Activated CD8-positive, alpha-beta memory T cell treated with anti-CD3 and anti-CD28 coated beads for 4 hours (primary cell): Measurements from ENCODE around the gene TFAP2E.
"Not testable (repeated sequence)": the region's sequence is repeated elsewhere in the genome, so short reads cannot be mapped to it uniquely, and the experiment has no call there.

Experiments used
- DNase-seq, 2 donors: peaks; one replicate each; pipeline ENCODE4 v3.0.0-alpha.2; 2020; ENCODE audit warnings: low read depth in 2 of 2

Gene TFAP2E

DNA sequence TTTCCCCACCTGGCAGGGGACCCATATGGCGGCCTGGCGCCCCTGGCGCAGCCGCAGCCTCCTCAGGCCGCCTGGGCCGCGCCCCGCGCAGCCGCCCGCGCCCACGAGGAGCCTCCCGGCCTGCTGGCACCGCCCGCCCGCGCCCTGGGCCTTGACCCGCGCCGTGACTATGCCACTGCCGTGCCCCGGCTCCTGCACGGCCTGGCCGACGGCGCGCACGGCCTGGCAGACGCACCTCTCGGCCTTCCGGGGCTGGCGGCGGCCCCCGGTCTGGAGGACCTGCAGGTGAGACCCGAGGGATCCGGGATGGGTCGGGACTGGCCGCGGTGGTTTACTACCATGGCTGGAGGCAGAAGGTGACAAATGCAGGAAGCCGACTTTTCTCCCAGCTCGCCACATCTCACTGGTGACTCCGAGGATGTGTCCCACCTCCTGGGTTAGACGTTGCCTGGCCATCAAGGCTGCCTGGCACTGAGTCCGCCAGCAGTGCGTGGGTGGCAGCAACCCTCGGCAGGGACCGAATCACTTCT is 1.1 kb downstream of the TFAP2E start:
- DNase-seq, result no peak

DNA sequence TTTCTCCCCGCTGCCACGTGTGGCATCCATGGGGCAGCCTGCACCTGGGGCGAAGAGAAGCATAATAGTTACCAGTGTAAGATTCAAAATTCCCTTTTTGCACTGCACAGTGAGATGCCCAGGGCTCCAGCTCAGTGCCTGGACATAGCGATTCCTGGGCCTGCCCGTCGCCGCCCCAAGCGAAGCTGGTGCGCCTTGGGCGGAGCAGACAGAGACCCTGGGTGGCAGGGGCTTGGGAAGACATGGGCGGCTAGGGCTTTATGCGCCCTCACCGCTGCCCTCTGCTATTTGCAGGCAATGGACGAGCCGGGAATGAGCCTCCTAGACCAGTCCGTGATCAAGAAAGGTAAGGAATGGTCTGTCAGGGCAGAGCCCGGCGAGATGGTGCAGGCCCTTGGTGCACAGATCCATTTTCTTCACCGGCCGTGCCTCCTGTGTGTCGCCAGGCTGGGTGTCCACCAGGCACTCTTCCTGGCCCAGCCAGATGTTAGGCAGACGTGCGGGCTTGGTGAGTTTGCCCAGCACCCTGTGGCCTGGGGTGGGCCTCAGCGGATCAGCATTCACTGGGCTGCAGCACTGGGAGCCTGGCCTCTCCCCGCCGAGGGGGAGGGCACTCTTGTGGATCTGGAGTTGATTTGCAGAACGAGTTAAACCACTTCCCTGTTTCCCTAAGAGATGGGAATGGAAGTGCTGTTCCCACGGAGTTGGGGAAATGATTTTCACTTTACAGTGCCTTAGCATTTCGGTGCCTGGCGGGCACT is 1.7 kb downstream of the TFAP2E start:
- DNase-seq, result no peak

DNA sequence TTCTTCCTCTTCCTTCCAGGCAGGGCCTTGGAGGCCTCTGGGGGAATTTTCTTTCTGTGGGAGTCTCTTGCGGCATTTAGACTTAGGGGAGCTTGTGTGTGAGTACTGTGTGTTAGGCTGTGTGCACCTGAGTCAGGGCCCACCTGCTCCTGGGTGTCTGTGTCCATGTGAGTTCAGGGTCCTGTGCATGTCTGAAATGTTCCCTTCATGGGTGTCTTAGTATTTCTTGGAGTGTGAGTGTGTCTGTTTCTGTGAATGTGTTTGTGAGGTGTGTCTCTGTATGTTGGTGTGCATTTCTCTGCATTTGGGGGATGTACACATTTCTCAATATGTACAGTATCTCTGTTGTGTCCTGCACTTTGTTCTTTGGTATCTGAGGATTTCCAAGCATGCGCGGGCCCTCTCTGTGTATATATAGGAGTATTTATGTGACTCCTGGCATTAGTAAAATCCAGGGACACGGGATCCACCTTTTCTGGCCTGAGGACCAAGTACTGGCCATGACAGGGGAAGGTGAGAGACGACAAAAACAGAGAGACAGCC is 2.4 kb downstream of the TFAP2E start:
- DNase-seq, result no peak

DNA sequence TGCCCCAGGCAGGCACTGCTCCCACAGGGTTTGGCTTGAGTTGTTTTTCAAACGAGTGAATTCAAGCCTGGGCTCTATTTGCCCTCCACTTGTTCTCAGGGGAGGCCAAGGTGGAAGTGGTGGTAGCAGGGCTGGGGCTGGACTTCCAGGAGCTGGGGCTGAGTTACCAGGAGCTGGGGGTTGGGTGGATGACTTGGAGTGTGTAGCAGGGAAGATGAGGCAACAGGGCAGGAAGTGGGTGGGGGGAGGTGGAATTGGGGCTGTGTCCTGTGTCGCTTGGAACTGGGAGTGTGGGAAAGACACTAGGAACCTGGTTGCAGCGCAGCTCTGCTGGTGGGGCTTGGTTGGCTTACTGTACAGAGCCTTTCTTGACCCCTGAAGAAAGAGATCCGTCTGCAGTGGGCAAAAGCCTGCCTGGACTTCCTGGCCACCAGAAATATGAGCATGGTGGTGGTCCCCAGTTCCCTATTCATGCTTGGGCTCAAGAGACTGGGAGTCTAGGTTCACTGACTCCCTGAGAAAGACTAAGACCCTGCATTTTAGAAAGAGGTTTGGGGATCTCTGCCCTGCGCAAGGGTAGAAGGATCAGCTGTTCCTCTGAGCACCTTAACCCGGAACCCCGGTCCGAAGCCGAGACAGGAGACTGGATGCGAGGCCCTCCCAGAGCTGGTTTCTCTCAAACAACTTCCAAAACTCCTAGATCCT is 3.1 kb downstream of the TFAP2E start:
- no peak for DNase-seq

DNA sequence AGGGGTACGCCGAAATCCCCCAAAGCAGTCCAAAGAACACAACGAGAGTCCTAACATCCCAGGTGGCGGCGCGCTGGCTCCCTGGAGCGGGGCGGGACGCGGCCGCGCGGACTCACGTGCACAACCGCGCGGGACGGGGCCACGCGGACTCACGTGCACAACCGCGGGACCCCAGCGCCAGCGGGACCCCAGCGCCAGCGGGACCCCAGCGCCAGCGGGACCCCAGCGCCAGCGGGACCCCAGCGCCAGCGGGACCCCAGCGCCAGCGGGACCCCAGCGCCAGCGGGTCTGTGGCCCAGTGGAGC is 3.6 kb downstream of the TFAP2E start:
- not testable (repeated sequence) for DNase-seq

DNA sequence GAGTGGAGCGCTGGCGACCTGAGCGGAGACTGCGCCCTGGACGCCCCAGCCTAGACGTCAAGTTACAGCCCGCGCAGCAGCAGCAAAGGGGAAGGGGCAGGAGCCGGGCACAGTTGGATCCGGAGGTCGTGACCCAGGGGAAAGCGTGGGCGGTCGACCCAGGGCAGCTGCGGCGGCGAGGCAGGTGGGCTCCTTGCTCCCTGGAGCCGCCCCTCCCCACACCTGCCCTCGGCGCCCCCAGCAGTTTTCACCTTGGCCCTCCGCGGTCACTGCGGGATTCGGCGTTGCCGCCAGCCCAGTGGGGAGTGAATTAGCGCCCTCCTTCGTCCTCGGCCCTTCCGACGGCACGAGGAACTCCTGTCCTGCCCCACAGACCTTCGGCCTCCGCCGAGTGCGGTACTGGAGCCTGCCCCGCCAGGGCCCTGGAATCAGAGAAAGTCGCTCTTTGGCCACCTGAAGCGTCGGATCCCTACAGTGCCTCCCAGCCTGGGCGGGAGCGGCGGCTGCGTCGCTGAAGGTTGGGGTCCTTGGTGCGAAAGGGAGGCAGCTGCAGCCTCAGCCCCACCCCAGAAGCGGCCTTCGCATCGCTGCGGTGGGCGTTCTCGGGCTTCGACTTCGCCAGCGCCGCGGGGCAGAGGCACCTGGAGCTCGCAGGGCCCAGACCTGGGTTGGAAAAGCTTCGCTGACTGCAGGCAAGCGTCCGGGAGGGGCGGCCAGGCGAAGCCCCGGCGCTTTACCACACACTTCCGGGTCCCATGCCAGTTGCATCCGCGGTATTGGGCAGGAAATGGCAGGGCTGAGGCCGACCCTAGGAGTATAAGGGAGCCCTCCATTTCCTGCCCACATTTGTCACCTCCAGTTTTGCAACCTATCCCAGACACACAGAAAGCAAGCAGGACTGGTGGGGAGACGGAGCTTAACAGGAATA is 4.2 kb downstream of the TFAP2E start:
- peak; percentile 31 to 32 for DNase-seq

DNA sequence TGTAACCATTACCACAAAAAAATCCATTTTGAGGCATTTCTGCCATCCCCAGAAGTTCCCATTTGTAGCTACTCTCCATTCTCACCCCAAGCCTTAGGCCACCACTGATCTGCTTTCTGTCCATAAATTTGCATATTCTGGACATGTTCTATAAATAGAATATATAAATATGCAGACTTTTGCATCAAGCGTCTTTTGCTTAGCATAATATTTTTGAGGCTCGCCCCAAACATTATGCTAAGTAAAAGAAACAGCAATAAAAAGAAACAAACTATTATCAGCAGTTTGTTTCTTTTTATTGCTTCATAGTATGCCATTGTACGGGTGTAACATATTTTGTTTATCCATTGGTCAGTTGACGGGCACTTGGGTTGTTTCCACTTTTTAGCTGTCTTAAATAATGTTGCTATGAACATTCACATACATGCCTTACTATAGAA is 7.9 kb downstream of the TFAP2E start:
- DNase-seq, result no peak

DNA sequence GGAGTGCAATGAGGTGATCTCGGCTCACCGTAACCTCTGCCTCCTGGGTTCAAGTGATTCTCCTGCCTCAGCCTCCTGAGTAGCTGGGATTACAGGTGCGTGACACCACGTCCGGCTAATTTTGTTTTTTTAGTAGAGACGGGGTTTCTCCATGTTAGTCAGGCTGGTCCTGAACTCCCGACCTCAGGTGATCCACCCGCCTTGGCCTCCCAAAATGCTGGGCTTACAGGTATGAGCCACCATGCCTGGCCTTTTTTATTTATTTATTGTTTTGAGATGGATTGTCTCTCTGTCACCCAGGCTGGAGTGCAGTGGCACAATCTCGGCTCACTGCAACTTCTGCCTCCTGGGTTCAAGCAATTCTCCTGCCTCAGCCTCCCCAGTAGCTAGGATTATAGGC is 8.5 kb downstream of the TFAP2E start:
- DNase-seq, result not testable (repeated sequence)

DNA sequence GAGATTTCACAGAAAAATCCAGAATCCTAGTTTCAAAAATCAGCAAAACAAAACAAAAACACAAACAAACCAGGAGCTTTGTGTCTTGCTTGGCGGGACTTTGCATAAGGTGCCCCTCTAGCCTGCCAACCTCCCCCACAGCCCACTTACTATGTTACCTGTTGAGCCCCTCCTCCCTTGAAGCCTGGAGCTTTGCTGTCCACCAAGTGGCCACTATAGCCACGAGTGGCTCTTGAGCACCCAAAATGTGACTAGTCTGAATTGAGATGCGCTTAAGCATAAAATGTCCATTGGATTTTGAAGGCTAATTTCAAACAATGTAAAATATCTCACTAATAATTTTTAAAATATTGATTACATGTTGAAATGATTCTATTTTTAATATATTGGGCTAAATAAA is 12.2 kb downstream of the TFAP2E start:
- no peak for DNase-seq

DNA sequence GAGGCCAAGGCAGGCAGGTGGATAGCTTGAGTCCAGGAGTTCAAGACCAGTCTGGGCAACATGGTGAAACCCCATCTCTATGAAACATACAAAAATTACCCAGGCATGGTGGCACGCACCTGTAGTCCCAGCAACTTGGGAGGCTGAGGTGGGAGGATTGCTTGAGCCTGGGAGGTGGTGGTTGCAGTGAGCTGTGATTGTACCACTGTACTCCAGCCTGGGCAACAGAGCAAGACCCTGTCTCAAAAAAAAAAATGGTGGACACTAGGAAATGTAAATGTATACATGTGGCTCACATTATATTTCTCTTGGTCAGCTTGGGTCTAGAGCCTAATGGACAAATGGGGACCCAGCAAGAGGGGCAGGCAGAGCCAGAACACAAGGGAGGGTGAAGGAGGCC is 12.7 kb downstream of the TFAP2E start:
- not testable (repeated sequence) for DNase-seq

DNA sequence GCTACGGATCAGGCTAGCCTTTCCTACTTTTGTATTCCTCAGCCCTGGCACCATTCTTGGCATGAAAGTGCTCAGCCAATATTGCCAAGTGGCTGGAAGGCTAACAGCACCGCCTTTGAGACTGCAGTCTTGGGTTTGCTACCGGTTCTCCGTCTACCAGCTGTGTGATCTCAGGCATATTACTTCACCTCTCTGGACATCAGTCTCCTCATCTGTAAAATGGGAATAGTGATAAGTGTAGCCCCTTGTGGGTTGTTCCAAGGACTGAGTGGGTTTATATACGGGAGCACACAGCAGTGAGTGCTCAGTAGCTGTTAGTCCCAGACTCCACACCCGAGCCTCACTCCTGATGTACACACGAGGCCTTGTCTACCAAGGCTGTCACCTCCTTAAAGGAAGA is 13.7 kb downstream of the TFAP2E start:
- no peak for DNase-seq

DNA sequence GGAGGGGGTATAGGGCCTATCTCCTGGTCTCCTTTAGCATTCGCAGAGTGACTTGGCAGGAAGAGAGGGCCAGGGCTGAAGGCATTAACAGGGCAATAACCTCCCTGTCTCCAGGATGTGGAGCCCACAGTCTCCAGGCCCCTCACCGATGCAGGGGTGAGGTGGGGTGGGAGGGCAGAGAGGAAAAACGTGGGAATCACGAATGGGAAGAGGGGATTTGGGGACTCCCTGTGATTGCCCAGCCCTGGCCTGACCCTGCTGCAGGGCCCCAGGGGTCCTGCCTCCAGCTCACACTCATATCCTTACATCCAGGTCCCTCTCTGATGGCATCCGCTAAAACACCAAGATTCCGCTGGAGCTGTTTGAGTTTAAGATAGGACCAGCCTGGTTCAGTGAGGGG is 14.6 kb downstream of the TFAP2E start:
- no peak for DNase-seq

DNA sequence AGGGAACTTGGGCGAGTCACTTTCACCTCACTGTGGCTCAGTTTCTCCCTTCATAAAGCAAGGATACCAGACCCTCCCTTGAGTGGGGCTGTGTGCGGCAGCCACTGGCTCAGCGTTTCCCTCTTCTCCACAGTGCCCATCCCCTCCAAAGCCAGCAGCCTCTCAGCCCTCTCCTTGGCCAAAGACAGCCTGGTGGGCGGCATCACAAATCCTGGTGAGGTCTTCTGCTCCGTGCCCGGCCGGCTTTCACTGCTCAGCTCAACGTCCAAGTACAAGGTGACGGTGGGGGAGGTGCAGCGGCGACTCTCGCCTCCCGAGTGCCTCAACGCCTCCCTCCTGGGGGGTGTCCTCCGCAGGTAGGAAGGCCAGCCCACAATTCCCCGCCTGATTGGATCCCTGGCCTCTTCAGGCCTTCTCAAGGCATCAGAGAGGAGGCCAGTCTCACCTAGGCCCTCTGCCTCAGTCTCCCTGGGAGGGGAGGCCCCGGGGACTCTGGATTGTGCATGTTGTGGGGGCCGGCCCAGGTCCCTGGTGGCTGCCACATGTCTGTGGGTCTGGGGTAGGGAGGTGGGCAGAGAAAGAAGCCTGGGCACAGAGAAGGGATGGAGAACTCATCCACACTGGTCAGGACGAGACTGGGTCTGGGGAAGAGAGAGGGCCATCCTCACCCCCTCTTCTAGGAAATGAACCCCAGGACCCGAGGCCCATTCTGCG is 15.2 kb downstream of the TFAP2E start:
- no peak for DNase-seq

DNA sequence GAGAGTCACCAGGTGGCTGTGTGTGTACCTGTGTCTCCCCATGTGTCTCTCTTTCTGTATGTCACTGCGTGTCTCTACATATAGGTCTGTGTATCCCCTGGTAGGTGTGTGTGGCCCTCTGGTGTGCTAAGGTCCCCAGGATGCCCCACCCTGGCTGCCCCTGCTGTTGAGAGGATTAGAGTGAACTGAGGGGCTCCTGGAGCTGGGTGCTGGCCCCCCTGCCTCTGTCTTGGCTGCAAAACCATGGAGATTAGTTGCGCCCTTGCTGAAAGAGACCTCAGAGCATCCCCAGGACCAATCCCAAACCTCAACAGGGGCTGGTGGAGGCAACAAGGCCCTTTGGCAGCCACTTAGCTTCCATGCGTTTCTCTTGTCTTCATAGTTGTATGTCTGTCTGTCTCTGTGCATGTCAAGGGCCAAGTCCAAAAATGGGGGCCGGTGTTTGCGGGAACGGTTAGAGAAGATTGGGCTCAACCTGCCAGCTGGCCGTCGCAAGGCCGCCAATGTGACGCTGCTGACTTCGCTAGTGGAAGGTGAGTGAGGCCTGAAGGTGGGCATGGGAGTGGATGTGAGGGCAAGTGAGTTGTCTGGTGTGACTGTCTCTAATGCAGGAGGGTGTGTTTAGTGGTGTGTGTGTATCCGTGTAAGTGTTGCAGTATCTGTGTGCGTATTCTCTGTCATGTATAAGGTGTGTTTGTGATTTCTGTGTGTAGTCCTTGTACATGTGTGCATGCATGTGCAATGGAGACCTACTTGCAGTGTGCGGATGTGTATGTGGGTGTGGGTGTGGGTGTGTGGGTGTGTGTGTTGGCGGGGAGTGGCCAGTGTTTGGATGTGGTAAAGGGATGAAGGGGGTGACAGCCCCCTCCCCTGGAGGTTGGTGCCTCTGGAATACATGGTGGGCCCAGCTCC is 16.7 kb downstream of the TFAP2E start:
- DNase-seq, result no peak

DNA sequence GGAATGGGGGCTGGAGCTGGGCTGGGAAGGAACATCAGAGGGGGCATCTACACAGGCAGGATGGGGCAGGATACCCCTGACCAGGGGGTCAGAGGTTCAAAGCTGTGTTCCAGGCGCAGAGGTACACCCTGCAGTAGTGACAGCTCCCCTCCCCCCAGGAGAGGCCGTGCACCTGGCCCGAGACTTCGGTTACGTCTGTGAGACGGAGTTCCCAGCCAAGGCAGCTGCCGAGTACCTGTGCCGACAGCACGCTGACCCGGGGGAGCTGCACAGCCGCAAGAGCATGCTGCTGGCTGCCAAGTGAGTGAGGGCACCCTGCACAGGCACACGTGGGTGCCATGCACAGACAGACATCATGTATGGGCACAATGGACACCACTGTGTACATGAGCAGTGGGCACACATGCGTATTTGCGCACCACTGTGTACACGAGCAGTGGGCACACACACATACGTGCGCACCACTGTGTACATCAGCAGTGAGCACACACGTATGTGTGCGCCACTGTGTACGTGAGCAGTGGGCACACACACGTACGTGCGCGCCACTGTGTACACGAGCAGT is 17.4 kb downstream of the TFAP2E start:
- no peak for DNase-seq

DNA sequence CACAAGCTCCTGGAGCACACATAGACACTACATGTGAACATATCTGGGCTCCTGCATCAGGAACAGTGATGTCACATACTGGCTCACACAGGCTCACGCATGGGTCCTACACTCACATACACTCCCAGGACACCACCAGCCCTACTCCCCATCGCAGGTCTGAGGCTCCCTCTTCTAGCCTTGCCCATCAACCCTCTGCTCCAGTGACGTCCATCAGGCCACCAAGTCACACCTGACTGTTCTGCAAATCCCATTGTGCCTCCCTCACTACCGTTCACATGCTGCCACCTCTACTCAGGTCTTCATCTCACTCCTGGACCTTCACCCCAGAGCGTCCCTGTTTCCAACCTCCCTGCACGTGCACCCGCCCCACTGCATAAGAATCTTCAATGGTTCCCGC is 18.1 kb downstream of the TFAP2E start:
- DNase-seq, result no peak

DNA sequence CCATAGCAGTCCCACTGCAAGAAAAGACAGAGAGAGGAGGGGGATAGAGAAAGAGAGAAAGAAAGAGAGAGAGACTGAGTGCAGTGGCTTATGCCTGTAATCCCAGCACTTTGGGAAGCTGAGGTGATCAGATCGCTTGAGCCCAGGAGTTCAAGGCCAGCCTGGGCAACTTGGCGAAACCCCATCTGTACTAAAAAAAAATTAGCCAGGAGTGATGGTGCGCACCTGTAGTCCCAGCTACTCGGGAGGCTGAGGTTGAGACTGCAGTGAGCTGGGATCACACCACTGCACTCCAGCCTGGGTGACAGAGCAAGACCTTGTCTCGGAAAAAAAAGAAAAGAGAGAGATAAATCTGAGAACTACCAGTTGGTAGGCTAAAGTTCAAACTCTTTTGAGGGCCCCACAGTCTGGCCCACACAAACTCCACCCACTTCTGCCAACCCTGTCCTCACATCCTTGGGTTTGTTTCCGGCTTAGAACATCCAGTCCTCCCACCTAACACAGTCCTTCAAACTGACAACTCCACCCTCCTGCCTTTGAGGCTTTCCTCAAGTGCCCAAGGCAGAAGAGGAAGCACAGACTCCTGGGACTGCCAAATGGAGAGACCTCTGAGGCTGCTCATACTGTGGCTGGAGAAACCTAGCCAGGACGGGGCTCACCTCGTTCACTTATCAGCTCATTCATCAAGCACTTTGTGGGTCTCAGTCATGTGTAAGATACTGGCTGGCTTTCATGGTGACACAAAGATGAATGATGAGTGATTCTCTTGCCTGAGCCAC is 20.1 kb downstream of the TFAP2E start:
- DNase-seq, result no peak

DNA sequence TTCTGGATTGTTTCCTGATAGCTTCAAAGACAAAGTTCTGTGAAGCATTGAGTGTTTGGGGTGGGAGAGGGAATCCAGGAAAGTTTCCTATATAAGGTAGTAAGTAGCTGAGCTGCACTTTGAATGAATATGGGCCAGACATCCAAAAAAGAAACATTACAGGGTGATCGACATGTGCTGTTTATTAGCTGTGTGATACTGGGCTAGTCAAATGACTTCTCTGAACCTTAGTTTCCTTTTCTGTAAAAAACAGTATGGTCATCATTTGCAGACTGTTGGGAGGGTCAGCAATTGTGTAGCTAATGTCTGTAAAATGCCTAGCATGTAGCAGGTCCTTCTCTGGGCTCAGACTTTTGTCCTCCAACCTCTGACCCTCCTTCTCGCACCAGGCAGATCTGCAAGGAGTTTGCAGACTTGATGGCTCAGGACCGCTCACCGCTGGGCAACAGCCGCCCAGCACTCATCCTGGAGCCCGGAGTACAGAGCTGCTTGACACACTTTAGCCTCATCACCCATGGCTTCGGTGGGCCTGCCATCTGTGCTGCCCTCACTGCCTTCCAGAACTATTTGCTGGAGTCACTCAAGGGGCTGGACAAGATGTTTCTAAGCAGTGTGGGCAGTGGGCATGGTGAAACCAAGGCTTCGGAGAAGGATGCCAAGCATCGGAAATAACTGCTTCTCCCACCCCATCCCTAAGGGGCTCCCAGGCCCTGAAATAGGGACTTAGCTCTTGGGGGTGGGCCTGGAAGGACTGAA is 21.1 kb downstream of the TFAP2E start:
- no peak for DNase-seq
